Panc1 (cell line): ENCODE measurements around the gene NPW. TPM values are rescaled to one million over a fixed set of nuclear protein-coding genes. Genes with fewer than 3 reads are reported as not detected.

Experiments
- ATAC-seq: fragments of 200-7000 bp; cut with Tn5 transposase; 2 replicates; pipeline ENCODE4 v1.9.1; 2020; ENCODE audit warnings: mild to moderate bottlenecking, moderate library complexity
- BruUV-seq: library from RNA; stranded (reverse); fragments of 400-500 nt; replicated peaks from 2 replicates; lab custom pipeline; 2021; lab: Mats Ljungman, UMichigan
- CTCF ChIA-PET: fragments of 300-600 bp; sonication (Branson Sonifier 250); formaldehyde crosslinking; loops from one replicate; lab custom pipeline; 2022; ENCODE audit warnings: antibody characterized with exemption; lab: Charles Lee
- POLR2A ChIA-PET: fragments of 300-600 bp; sonication (Branson Sonifier 250); formaldehyde crosslinking; loops from one replicate; lab custom pipeline; 2022; ENCODE audit warnings: antibody characterized with exemption; lab: Charles Lee
- DNase-seq: peaks from one replicate; pipeline ENCODE4 v3.0.0-alpha.2; 2010; ENCODE audit warnings: low read depth, low spot score
- H3K27ac ChIP-seq: 2 replicates; pipeline ENCODE4 v1.5.1; 2011; ENCODE audit warnings: mild to moderate bottlenecking, low read length, inconsistent platforms
- H3K27me3 ChIP-seq: fragments of 200-500 bp; sonication (Bioruptor generic); 2 replicates; pipeline ENCODE4 v1.6.0; 2014; ENCODE audit warnings: low read length, inconsistent platforms; ENCODE audit not compliant: control insufficient read depth, insufficient read depth
- H3K36me3 ChIP-seq: fragments of 200-500 bp; sonication (Bioruptor generic); 2 replicates; pipeline ENCODE4 v1.5.1; 2014; ENCODE audit warnings: inconsistent platforms, mild to moderate bottlenecking, low read length, moderate library complexity; ENCODE audit not compliant: control insufficient read depth, insufficient read depth
- H3K4me1 ChIP-seq: 2 replicates; pipeline ENCODE4 v1.5.1; 2011; ENCODE audit warnings: inconsistent platforms, mild to moderate bottlenecking, low read length, moderate library complexity; ENCODE audit not compliant: control insufficient read depth, insufficient read depth
- H3K4me3 ChIP-seq, 2 experiments: 2 replicates each; pipeline ENCODE4 v1.5.1; 2011 to 2012; ENCODE audit warnings: low read depth in 2 of 2, low read length in 2 of 2, mild to moderate bottlenecking in 2 of 2, inconsistent platforms in 1 of 2, moderate library complexity in 1 of 2
- H3K9me3 ChIP-seq: fragments of 200-500 bp; sonication (Bioruptor generic); 2 replicates; pipeline ENCODE4 v1.5.1; 2014; ENCODE audit warnings: low read depth, mild to moderate bottlenecking, inconsistent platforms, low read length, moderate library complexity; ENCODE audit not compliant: control insufficient read depth, insufficient read depth
- CTCF ChIP-seq: fragments of 450-650 bp; IDR thresholded peaks from 2 replicates; pipeline ENCODE4 v1.5.1; 2017; ENCODE audit warnings: mild to moderate bottlenecking
- POLR2AphosphoS5 ChIP-seq: IDR thresholded peaks from 2 replicates; pipeline ENCODE4 v1.6.1; 2012; ENCODE audit warnings: mild to moderate bottlenecking, low read depth, low read length, moderate library complexity
- REST ChIP-seq, 2 experiments: IDR thresholded peaks; 2 replicates each; pipeline ENCODE4 v1.6.1; 2011 to 2012; ENCODE audit warnings: low read depth in 2 of 2, control low read depth in 1 of 2, low read length in 1 of 2, mild to moderate bottlenecking in 1 of 2, moderate library complexity in 1 of 2; ENCODE audit not compliant: insufficient read depth in 1 of 2
- SIN3A ChIP-seq: IDR thresholded peaks from 2 replicates; pipeline ENCODE4 v1.6.1; 2012; ENCODE audit warnings: low read depth, mild to moderate bottlenecking, low read length, moderate library complexity, borderline replicate concordance; ENCODE audit not compliant: insufficient read depth
- TCF7L2 ChIP-seq: IDR thresholded peaks from 2 replicates; pipeline ENCODE4 v1.6.1; 2011; ENCODE audit warnings: mild to moderate bottlenecking, low read depth, low read length, inconsistent platforms
- in situ Hi-C: cut with HindIII; loops from 2 replicates; pipeline ENCODE4 v1.10.0; 2016; ENCODE audit warnings: low sequenced_read_pairs, low pct_unique_long_range_greater_than_20kb
- intact Hi-C: fragments of 100-400 bp; cut with micrococcal nuclease; formaldehyde crosslinking; loops from one replicate; pipeline ENCODE4 v1.10.0; 2022; ENCODE audit not compliant: unreplicated experiment
- total RNA-seq: library from RNA; stranded (reverse); gene quantifications from one replicate; pipeline ENCODE4 v1.2.1, GENCODE V29; 2021; ENCODE audit not compliant: unreplicated experiment

Gene NPW
- total RNA-seq, 1 experiment from 2014 or later: 15.3 TPM

GRCh38 chr16:2023092-2024031 is 3.8 kb downstream of the NPW start:
- POLR2A ChIA-PET: interaction anchor here (0.5 to 1.1 kb wide), 5 partner anchors 22 to 539 kb away, joined by 3 to 8 read pairs (median 4); no protein-coding TSS in a partner anchor
- BruUV-seq: no TSS peak
- H3K9me3 ChIP-seq: no peaks in the 10 kb centered on the region
- TF ChIP-seq SIN3A: peak; percentile 56; the same call in 1 of the 2 replicates
- TF ChIP-seq REST (IDR thresholded peaks at IDR 0.05; ENCODE audit: insufficient read depth in 1 of 2, low read depth in 2 of 2, low read length in 1 of 2): peak in 1 of 2 experiments; percentile 67; a peak in 1 of 4 replicates
- peak; percentile 41; the same call in 1 of the 2 replicates for TF ChIP-seq POLR2AphosphoS5
- peak; percentile 96 for TF ChIP-seq CTCF
- no peak for TF ChIP-seq TCF7L2
- in situ Hi-C loops: no loop called here
- CTCF ChIA-PET: interaction anchor here (0.6 to 1.7 kb wide), 10 partner anchors 8 to 215 kb away, joined by 3 to 22 read pairs (median 5); partner anchors contain the start of genes NTHL1 and TSC2
- ATAC-seq (peak; percentile 80), DNase-seq (peak; percentile 63)
- intact Hi-C loops: loop anchor here (10.0 kb wide), 1 partner anchor 121 kb away; the partner anchor contains the start of gene RAB26
- no peaks in the 10 kb centered on the region; the same call in 1 of the 2 replicates for H3K36me3 ChIP-seq
- H3K27me3 ChIP-seq: no peaks in the 10 kb centered on the region
- peaks cover 25% of the 10 kb centered on the region for H3K4me1 ChIP-seq
- H3K4me3 ChIP-seq: peak overlapping the region; percentile 35 to 47
- H3K27ac ChIP-seq: peak overlapping the region; percentile 79

GRCh38 chr16:2024032-2024420 is 4.4 kb downstream of the NPW start:
- in situ Hi-C loops: no loop called here
- ChIA-PET CTCF (no interaction called here), POLR2A (interaction anchor here (0.5 kb wide), 1 partner anchor 539 kb away, joined by 8 read pairs; no protein-coding TSS in a partner anchor)
- no peak for DNase-seq
- Histone ChIP-seq H3K4me1 (peaks cover 32% of the 10 kb centered on the region), H3K9me3 (no peaks in the 10 kb centered on the region), H3K4me3 (no peak overlapping the region), H3K27me3 (no peaks in the 10 kb centered on the region), H3K36me3 (no peaks in the 10 kb centered on the region; the same call in 1 of the 2 replicates), H3K27ac (peak overlapping the region; percentile 79)
- ATAC-seq: no peak
- TF ChIP-seq TCF7L2 (no peak), CTCF (no peak), SIN3A (no peak), REST (IDR thresholded peaks at IDR 0.05; ENCODE audit: insufficient read depth in 1 of 2, low read depth in 2 of 2, low read length in 1 of 2) (no peak), POLR2AphosphoS5 (no peak)
- BruUV-seq: no TSS peak
- intact Hi-C loops: loop anchor here (10.0 kb wide), 1 partner anchor 121 kb away; the partner anchor contains the start of gene RAB26
